ENCODE data around the gene PTPRT. TPM values are rescaled to one million over a fixed set of nuclear protein-coding genes. Genes with fewer than 3 reads are reported as not detected.

The PTPRT gene
- total RNA-seq, 3 donors from 2014 or later: 0.32 to 6.3 (median 4.9) TPM

DNA sequence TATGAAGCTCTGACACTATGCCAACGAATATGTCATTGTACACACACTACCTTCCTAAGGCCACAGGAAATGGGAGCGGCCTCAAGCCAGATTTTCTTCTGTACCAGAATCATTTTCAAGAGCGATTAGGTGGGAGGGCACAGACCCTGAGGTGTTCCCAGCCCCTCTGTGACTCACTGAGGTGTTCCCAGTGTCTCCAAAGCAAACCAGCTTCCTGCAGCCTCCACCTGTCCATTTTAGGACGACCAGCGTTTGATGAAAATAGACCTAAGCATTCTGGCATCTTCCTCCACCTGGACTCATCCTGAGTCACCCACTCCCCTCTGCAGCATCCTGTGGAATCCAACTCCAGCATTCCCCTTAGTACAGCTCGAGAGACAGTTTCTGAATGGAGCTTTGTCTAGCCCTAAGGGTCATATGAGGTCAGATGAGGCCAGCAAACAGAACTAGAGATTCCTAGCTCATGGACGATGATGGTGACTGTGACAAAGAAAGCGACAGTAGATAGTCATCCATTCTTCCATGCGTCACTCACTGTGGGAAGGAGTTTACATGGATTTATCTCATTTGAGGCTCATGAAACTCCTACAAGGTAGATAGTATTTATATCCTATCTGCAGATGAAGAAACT, 203.4 kb downstream of the PTPRT start:
- no peak for TF ChIP-seq POLR2A (IDR thresholded peaks at IDR 0.05)
- TF ChIP-seq, protein P1, sequence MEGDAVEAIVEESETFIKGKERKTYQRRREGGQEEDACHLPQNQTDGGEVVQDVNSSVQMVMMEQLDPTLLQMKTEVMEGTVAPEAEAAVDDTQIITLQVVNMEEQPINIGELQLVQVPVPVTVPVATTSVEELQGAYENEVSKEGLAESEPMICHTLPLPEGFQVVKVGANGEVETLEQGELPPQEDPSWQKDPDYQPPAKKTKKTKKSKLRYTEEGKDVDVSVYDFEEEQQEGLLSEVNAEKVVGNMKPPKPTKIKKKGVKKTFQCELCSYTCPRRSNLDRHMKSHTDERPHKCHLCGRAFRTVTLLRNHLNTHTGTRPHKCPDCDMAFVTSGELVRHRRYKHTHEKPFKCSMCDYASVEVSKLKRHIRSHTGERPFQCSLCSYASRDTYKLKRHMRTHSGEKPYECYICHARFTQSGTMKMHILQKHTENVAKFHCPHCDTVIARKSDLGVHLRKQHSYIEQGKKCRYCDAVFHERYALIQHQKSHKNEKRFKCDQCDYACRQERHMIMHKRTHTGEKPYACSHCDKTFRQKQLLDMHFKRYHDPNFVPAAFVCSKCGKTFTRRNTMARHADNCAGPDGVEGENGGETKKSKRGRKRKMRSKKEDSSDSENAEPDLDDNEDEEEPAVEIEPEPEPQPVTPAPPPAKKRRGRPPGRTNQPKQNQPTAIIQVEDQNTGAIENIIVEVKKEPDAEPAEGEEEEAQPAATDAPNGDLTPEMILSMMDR (IDR thresholded peaks at IDR 0.05): no peak
- TF ChIP-seq POLR2AphosphoS5 (IDR thresholded peaks at IDR 0.05): no peak
- Histone ChIP-seq H3K36me3 (no peaks in the 10 kb centered on the region), H3K27ac (peak overlapping the region; percentile 15 to 55), H3K4me1 (no peaks in the 10 kb centered on the region), H3K27me3 (no peaks in the 10 kb centered on the region), H3K9me3 (no peaks in the 10 kb centered on the region), H3K4me3 (no peak overlapping the region)
- DNase-seq (ENCODE audit: low spot score in 2 of 2): peak in 1 of 2 donors; percentile 26
- intact Hi-C loops (cut with DNase I; ENCODE audit: low total_unique reads): no loop called here

DNA sequence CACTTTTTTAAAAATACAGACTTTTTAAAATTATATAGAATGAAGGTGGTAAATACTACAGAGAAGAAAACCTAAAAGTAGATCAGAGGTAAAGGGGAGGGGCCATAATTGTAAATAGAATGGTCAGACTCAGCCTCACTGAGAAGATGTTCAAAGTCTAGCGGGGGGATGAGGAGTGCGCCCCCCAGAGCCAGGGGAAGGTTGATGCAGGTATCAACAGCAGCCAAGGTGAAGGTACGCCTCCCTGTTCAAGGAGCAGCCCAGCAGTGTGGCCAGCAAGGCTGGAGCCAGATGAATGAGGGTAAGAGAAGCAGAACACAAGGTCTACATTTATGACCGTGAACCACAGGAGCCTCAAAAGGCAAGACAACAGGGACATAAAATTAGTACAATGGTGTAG, 204.1 kb downstream of the PTPRT start:
- Histone ChIP-seq H3K9me3 (no peaks in the 10 kb centered on the region), H3K4me3 (no peak overlapping the region), H3K27me3 (no peaks in the 10 kb centered on the region), H3K4me1 (no peaks in the 10 kb centered on the region), H3K27ac (peak overlapping the region in 1 of 2 donors; percentile 55), H3K36me3 (no peaks in the 10 kb centered on the region)
- no peak for TF ChIP-seq POLR2AphosphoS5 (IDR thresholded peaks at IDR 0.05)
- TF ChIP-seq, protein P1 (IDR thresholded peaks at IDR 0.05): no peak
- TF ChIP-seq POLR2A (IDR thresholded peaks at IDR 0.05): no peak
- intact Hi-C loops (cut with DNase I; ENCODE audit: low total_unique reads): no loop called here
- DNase-seq (ENCODE audit: low spot score in 2 of 2): no peak

DNA sequence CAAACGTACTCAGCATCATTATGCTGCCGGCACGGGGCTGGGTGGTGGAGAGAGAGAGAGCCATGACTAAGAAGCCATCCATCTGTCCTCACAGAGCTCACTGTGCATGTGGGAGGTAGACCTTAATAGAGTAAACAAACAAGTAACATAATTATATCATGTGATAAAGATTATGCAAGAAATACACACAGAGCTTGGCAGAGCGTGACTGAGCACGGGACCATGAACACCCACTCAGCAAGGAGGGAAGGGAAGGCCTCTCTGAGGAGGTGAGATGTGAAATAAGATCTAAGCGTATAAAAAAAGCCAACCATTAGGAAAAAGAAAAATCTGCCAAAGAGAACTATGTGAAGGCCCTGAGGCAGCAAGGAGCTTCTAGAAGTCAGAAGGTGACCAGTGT, 207.5 kb downstream of the PTPRT start:
- no peak overlapping the region for H3K27ac ChIP-seq
- no peak for DNase-seq (ENCODE audit: low spot score in 2 of 2)
- no peak overlapping the region for H3K4me3 ChIP-seq
- intact Hi-C loops (cut with DNase I; ENCODE audit: low total_unique reads): no loop called here
- H3K27me3 ChIP-seq: no peaks in the 10 kb centered on the region
- no peaks in the 10 kb centered on the region for H3K9me3 ChIP-seq
- TF ChIP-seq POLR2A (IDR thresholded peaks at IDR 0.05) (no peak), POLR2AphosphoS5 (IDR thresholded peaks at IDR 0.05) (no peak)
- TF ChIP-seq, protein P1 (IDR thresholded peaks at IDR 0.05): no peak
- no peaks in the 10 kb centered on the region for H3K36me3 ChIP-seq
- no peaks in the 10 kb centered on the region for H3K4me1 ChIP-seq

DNA sequence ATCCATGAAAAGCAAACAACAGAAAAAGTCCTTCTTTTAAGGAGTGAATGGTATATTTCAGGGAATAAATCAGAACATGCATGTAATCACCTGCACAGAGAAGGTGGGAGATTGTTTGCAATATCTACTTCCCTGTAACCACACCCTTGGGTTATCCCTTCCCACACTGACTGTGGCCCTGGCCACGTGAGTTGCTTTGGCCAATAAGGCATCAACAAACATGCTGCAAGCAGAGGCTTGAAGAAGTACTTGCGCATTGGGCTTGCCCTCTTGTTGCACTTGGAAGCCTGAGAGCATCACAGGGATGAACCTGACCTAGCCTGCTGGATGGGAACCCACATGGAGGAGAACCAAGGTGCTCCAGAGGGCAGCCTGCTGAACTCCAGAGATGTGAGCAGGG, 208.5 kb downstream of the PTPRT start:
- Histone ChIP-seq H3K4me3 (no peak overlapping the region), H3K27me3 (no peaks in the 10 kb centered on the region), H3K4me1 (no peaks in the 10 kb centered on the region), H3K36me3 (no peaks in the 10 kb centered on the region), H3K9me3 (no peaks in the 10 kb centered on the region), H3K27ac (no peak overlapping the region)
- intact Hi-C loops (cut with DNase I; ENCODE audit: low total_unique reads): loop anchor here (2.0 kb wide), 1 partner anchor 304 kb away; no protein-coding TSS in a partner anchor
- DNase-seq (ENCODE audit: low spot score in 2 of 2): no peak
- TF ChIP-seq POLR2AphosphoS5 (IDR thresholded peaks at IDR 0.05) (no peak), POLR2A (IDR thresholded peaks at IDR 0.05) (no peak)

DNA sequence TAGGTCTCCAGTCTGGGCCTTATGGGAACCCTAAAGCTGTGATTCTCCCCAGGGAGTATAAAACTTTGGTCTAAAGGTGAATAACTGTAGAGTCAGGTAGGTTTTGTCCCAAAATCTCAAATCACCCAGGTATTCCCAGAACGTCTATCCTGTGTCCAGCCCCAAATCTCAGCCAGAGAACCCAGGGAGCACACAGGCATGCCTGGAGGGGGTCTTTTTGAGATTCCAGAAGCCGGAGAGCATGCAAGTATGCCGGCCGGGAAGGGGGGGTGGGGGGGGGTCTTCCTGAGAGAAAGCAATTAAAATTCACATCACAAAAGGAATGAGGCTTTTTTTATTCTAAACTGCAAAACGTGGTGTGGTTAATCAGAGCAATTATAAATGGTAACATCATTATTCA, 210.0 kb downstream of the PTPRT start:
- Histone ChIP-seq H3K4me3 (no peak overlapping the region), H3K36me3 (no peaks in the 10 kb centered on the region), H3K9me3 (no peaks in the 10 kb centered on the region), H3K4me1 (no peaks in the 10 kb centered on the region), H3K27me3 (no peaks in the 10 kb centered on the region), H3K27ac (no peak overlapping the region)
- DNase-seq (ENCODE audit: low spot score in 2 of 2): no peak
- intact Hi-C loops (cut with DNase I; ENCODE audit: low total_unique reads): loop anchor here (2.0 kb wide), 1 partner anchor 303 kb away; no protein-coding TSS in a partner anchor
- TF ChIP-seq POLR2AphosphoS5 (IDR thresholded peaks at IDR 0.05) (no peak), POLR2A (IDR thresholded peaks at IDR 0.05) (no peak)
- TF ChIP-seq, protein P1 (IDR thresholded peaks at IDR 0.05): no peak

All from breast epithelium (tissue), 4 donors.